ENCODE data around the gene GRK5. TPM values are rescaled to one million over a fixed set of nuclear protein-coding genes. Genes with fewer than 3 reads are reported as not detected.

GRK5 gene
- total RNA-seq, 1 donor from 2014 or later, result 163 TPM

DNA sequence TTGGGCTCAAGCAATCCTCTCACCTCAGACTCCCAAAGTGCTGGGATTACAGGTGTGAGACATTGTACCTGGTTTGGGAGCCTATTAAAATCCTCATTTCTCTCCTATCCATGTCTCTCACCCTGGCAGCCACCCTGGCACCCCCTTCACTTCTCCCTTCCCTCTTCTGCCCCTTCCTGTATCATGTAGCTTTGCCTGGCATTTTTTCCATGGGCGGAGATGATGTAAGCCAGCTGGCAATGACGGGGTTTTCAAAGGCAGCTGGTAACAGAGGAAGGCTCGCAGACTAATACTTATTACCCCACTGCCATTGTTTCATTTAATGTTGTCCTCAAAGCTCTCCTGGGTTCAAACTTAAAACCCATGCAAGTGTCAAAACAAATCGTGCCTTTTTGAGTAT is 273.3 kb downstream of the GRK5 start:
- H3K36me3 Mint-ChIP-seq (ENCODE audit: low read depth, unreplicated experiment), result no peaks in the 10 kb centered on the region
- no peak overlapping the region for H3K27ac Mint-ChIP-seq (ENCODE audit: unreplicated experiment)
- TF ChIP-seq, protein P1, sequence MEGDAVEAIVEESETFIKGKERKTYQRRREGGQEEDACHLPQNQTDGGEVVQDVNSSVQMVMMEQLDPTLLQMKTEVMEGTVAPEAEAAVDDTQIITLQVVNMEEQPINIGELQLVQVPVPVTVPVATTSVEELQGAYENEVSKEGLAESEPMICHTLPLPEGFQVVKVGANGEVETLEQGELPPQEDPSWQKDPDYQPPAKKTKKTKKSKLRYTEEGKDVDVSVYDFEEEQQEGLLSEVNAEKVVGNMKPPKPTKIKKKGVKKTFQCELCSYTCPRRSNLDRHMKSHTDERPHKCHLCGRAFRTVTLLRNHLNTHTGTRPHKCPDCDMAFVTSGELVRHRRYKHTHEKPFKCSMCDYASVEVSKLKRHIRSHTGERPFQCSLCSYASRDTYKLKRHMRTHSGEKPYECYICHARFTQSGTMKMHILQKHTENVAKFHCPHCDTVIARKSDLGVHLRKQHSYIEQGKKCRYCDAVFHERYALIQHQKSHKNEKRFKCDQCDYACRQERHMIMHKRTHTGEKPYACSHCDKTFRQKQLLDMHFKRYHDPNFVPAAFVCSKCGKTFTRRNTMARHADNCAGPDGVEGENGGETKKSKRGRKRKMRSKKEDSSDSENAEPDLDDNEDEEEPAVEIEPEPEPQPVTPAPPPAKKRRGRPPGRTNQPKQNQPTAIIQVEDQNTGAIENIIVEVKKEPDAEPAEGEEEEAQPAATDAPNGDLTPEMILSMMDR (IDR thresholded peaks at IDR 0.05; ENCODE audit: unreplicated experiment), result no peak
- DNase-seq (ENCODE audit: low spot score), result no peak
- H3K4me1 Mint-ChIP-seq (ENCODE audit: unreplicated experiment), result peaks cover 8% of the 10 kb centered on the region
- no peaks in the 10 kb centered on the region for H3K9me3 Mint-ChIP-seq (ENCODE audit: unreplicated experiment)
- H3K27me3 Mint-ChIP-seq (ENCODE audit: unreplicated experiment), result peaks cover 4% of the 10 kb centered on the region
- H3K4me3 Mint-ChIP-seq (ENCODE audit: unreplicated experiment), result no peak overlapping the region

DNA sequence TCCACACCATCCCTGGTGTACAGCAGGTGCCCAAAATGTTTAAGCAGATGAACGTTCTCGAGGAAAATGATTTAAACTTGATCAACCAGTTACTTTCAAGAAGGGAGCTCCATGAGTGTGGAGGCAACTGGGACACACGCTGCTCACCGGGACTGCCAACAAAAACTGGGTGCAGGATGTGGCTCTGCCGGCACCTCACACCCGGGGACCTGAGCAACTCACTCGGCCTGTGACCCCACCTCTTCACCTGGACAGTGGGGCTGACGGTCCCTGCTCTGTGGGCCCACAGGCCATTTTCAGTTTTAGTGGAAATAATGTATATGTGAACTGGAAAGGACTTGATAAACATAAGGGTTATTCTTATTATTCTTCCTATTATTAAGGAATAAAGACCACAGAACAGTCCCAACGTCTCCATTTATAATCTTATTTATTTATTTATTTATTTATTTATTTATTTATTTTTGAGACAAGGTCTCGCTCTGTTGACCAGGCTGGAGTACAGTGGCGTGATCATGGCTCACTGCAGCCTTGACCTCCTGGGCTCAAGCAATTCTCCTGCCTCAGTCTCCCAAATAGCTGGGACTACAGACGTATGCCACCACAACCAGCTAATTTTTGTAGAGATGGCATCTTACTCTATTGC is 274.5 kb downstream of the GRK5 start:
- Mint-ChIP-seq H3K27ac (ENCODE audit: unreplicated experiment) (no peak overlapping the region), H3K4me1 (ENCODE audit: unreplicated experiment) (peaks cover 8% of the 10 kb centered on the region), H3K4me3 (ENCODE audit: unreplicated experiment) (no peak overlapping the region), H3K36me3 (ENCODE audit: low read depth, unreplicated experiment) (no peaks in the 10 kb centered on the region), H3K9me3 (ENCODE audit: unreplicated experiment) (no peaks in the 10 kb centered on the region), H3K27me3 (ENCODE audit: unreplicated experiment) (peaks cover 4% of the 10 kb centered on the region)
- no peak for DNase-seq (ENCODE audit: low spot score)
- TF ChIP-seq, protein P1 (IDR thresholded peaks at IDR 0.05; ENCODE audit: unreplicated experiment), result no peak

DNA sequence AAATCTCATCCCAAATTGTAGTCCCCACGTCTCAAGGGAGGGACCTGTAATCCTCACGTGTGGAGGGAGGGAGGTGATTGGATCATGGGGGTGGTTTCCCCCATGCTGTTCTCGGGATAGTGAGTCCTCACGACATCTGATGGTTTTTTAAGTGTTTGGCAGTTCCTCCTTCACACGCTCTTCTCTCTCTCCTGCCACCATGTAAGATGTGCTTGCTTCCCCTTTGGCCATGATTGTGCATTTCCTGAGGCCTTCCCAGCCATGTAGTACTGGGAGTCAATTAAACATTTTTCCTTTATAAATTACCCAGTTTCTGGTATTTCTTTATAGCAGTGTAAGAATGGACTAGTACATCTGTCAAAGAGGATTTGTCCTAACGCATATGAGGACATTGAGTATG is 275.6 kb downstream of the GRK5 start:
- Mint-ChIP-seq H3K4me3 (ENCODE audit: unreplicated experiment) (no peak overlapping the region), H3K4me1 (ENCODE audit: unreplicated experiment) (peaks cover 8% of the 10 kb centered on the region), H3K27ac (ENCODE audit: unreplicated experiment) (no peak overlapping the region), H3K9me3 (ENCODE audit: unreplicated experiment) (no peaks in the 10 kb centered on the region), H3K27me3 (ENCODE audit: unreplicated experiment) (peaks cover 2% of the 10 kb centered on the region), H3K36me3 (ENCODE audit: low read depth, unreplicated experiment) (no peaks in the 10 kb centered on the region)
- TF ChIP-seq, protein P1 (IDR thresholded peaks at IDR 0.05; ENCODE audit: unreplicated experiment), result no peak
- DNase-seq (ENCODE audit: low spot score), result no peak

DNA sequence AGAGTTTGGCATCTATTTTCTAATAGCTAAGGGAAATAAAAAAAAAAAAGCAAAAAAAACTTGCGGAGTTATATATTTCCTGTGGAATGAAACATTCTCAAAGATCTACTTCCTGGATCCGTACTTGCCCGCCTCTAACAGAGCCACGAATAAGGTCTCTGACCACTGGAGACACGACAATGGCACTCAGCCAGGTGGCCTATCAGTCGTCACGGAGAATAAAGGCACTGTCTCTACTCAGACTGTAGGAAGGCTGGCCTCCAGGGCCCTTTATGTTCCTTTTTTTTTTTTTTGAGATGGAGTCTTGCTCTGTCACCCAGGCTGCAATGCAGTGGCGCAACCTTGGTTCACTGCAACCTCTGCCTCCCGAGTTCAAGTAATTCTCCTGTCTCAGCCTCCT is 276.5 kb downstream of the GRK5 start:
- DNase-seq (ENCODE audit: low spot score), result no peak
- H3K4me1 Mint-ChIP-seq (ENCODE audit: unreplicated experiment), result peaks cover 8% of the 10 kb centered on the region
- TF ChIP-seq, protein P1 (IDR thresholded peaks at IDR 0.05; ENCODE audit: unreplicated experiment), result no peak
- H3K9me3 Mint-ChIP-seq (ENCODE audit: unreplicated experiment), result no peaks in the 10 kb centered on the region
- no peaks in the 10 kb centered on the region for H3K36me3 Mint-ChIP-seq (ENCODE audit: low read depth, unreplicated experiment)
- H3K27ac Mint-ChIP-seq (ENCODE audit: unreplicated experiment), result no peak overlapping the region
- peaks cover 2% of the 10 kb centered on the region for H3K27me3 Mint-ChIP-seq (ENCODE audit: unreplicated experiment)
- no peak overlapping the region for H3K4me3 Mint-ChIP-seq (ENCODE audit: unreplicated experiment)

DNA sequence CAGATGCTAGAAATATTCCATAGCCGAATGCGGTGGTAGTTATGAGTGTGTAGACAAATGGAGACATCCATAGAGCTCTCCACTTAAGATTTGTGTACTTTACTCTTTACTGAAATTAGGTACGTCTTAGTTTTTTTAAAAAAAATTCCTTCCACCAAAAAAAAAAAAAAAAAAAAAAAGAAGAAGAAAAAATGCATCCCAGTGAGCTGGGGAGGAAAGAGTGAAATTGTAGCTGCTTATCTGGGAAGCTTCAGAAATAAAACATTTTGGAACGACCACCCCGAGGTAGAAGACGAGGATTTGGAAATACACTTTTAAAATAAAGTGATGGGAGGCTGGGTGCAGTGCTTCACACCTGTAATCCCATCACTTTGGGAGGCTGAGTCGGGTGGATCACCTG is 281.3 kb downstream of the GRK5 start:
- H3K36me3 Mint-ChIP-seq (ENCODE audit: low read depth, unreplicated experiment), result no peaks in the 10 kb centered on the region
- H3K27me3 Mint-ChIP-seq (ENCODE audit: unreplicated experiment), result peaks cover 2% of the 10 kb centered on the region
- no peaks in the 10 kb centered on the region for H3K9me3 Mint-ChIP-seq (ENCODE audit: unreplicated experiment)
- DNase-seq (ENCODE audit: low spot score), result no peak
- TF ChIP-seq, protein P1 (IDR thresholded peaks at IDR 0.05; ENCODE audit: unreplicated experiment), result no peak
- H3K4me3 Mint-ChIP-seq (ENCODE audit: unreplicated experiment), result no peak overlapping the region
- no peaks in the 10 kb centered on the region for H3K4me1 Mint-ChIP-seq (ENCODE audit: unreplicated experiment)
- no peak overlapping the region for H3K27ac Mint-ChIP-seq (ENCODE audit: unreplicated experiment)

Measured in endothelial cell (in vitro differentiated cells).